H1 (cell line): Measurements from ENCODE around the gene CYP1B1. TPM values are rescaled to one million over a fixed set of nuclear protein-coding genes. Genes with fewer than 3 reads are reported as not detected.

Experiments
- CTCF ChIA-PET: fragments of 300-600 bp; sonication (Branson Sonifier 250); formaldehyde crosslinking; loops from one replicate; lab custom pipeline; 2021; ENCODE audit not compliant: partially characterized antibody; lab: Charles Lee
- POLR2A ChIA-PET: fragments of 300-600 bp; sonication (Branson Sonifier 250); formaldehyde crosslinking; loops from one replicate; lab custom pipeline; 2021; ENCODE audit warnings: inconsistent platforms; ENCODE audit not compliant: partially characterized antibody; lab: Charles Lee
- DNase-seq, 2 experiments: peaks; one replicate each; pipeline versions ENCODE4 v3.0.0 to v3.0.0-alpha.2; 2010 to 2022; ENCODE audit warnings: low spot score in 2 of 2, low read depth in 1 of 2, mixed read lengths in 1 of 2
- FAIRE-seq: peaks from 2 replicates; lab custom pipeline; 2011; peaks lifted over from hg19 to GRCh38; lab: Jason Lieb, UNC
- H2AFZ ChIP-seq: 2 replicates; pipeline ENCODE4 v1.8.1; 2012; ENCODE audit warnings: low read length, inconsistent platforms
- H2AK5ac ChIP-seq: 2 replicates; pipeline ENCODE4 v1.6.1; 2013; ENCODE audit warnings: low read depth, low read length
- H2BK120ac ChIP-seq: replicated peaks from 2 replicates; pipeline ENCODE3; 2013; ENCODE audit warnings: low read depth, low read length, inconsistent platforms
- H2BK12ac ChIP-seq: 2 replicates; pipeline ENCODE4 v1.6.1; 2013; ENCODE audit warnings: low read depth, low read length
- H2BK15ac ChIP-seq: 2 replicates; pipeline ENCODE4 v1.6.1; 2013; ENCODE audit warnings: low read length
- H2BK20ac ChIP-seq: 2 replicates; pipeline ENCODE4 v1.6.1; 2013; ENCODE audit warnings: low read length
- H2BK5ac ChIP-seq: 2 replicates; pipeline ENCODE4 v1.6.1; 2013; ENCODE audit warnings: low read depth, low read length
- H3K14ac ChIP-seq: 2 replicates; pipeline ENCODE4 v1.6.1; 2013; ENCODE audit warnings: inconsistent platforms; ENCODE audit not compliant: insufficient read length
- H3K18ac ChIP-seq: 2 replicates; pipeline ENCODE4 v1.6.1; 2013; ENCODE audit warnings: low read length; ENCODE audit errors: extremely low read depth
- H3K23ac ChIP-seq: 2 replicates; pipeline ENCODE4 v1.6.1; 2013; ENCODE audit warnings: inconsistent platforms; ENCODE audit not compliant: insufficient read length
- H3K23me2 ChIP-seq: 2 replicates; pipeline ENCODE4 v1.6.1; 2013; ENCODE audit warnings: low read depth, low read length
- H3K27ac ChIP-seq: 2 replicates; pipeline ENCODE4 v1.6.1; 2011; ENCODE audit warnings: low read depth, low read length, inconsistent platforms
- H3K27me3 ChIP-seq, 4 experiments: replicated peaks in 1 of 4; 1 replicate in 1 of 4; 2 replicates in 3 of 4; pipeline versions ENCODE4 v1.6.1 to v1.8.1; 2011 to 2013; ENCODE audit warnings: low read length in 3 of 4, mild to moderate bottlenecking in 3 of 4, inconsistent platforms in 2 of 4, mixed read lengths in 2 of 4, moderate library complexity in 1 of 4; ENCODE audit not compliant: control insufficient read depth in 3 of 4, insufficient read depth in 3 of 4; ENCODE audit errors: extremely low read depth in 1 of 4
- H3K36me3 ChIP-seq, 4 experiments: 2 replicates each; pipeline versions ENCODE4 v1.6.1 to v1.8.1; 2011 to 2013; ENCODE audit warnings: mild to moderate bottlenecking in 4 of 4, low read length in 3 of 4, moderate library complexity in 2 of 4, control low read depth in 1 of 4, inconsistent platforms in 1 of 4; ENCODE audit not compliant: insufficient read depth in 4 of 4, control insufficient read depth in 2 of 4
- H3K4ac ChIP-seq: replicated peaks from 2 replicates; pipeline ENCODE3; 2013; ENCODE audit warnings: low read length, low read depth, mixed read lengths, inconsistent platforms; ENCODE audit not compliant: insufficient read length
- H3K4me1 ChIP-seq, 4 experiments: replicated peaks in 1 of 4; 1 replicate in 1 of 4; 2 replicates in 3 of 4; pipeline versions ENCODE4 v1.6.1 to v1.8.1; 2011 to 2013; ENCODE audit warnings: low read length in 3 of 4, inconsistent platforms in 2 of 4, mixed read lengths in 1 of 4; ENCODE audit not compliant: insufficient read depth in 4 of 4, control insufficient read depth in 3 of 4
- H3K4me2 ChIP-seq, 2 experiments: 2 replicates each; pipeline versions ENCODE4 v1.6.1 to v1.8.1; 2011 to 2013; ENCODE audit warnings: low read depth in 2 of 2, low read length in 2 of 2, control low read depth in 1 of 2, inconsistent platforms in 1 of 2, mild to moderate bottlenecking in 1 of 2; ENCODE audit not compliant: insufficient read depth in 1 of 2
- H3K4me3 ChIP-seq, 4 experiments: fragments of 200-600, 300-600 bp in 1 of 4; sonication (generic), shearing (Covaris generic), sonication (Bioruptor Twin) in 1 of 4; 2 replicates each; pipeline versions ENCODE4 v1.5.1 to v1.8.1; 2011 to 2016; ENCODE audit warnings: low read length in 4 of 4, low read depth in 3 of 4, control low read depth in 2 of 4, inconsistent platforms in 2 of 4, mild to moderate bottlenecking in 2 of 4, mixed read lengths in 1 of 4, moderate library complexity in 1 of 4; ENCODE audit not compliant: insufficient read depth in 2 of 4; ENCODE audit errors: extremely low read depth in 1 of 4
- H3K56ac ChIP-seq: replicated peaks from 2 replicates; pipeline ENCODE3; 2013; ENCODE audit warnings: low read depth, mild to moderate bottlenecking, mixed read lengths, low read length, inconsistent platforms; ENCODE audit not compliant: insufficient read length
- H3K79me1 ChIP-seq: 2 replicates; pipeline ENCODE4 v1.6.1; 2013; ENCODE audit warnings: low read depth, low read length, control low read depth
- H3K79me2 ChIP-seq, 2 experiments: 2 replicates each; pipeline versions ENCODE4 v1.6.1 to v1.8.1; 2012 to 2013; ENCODE audit warnings: low read length in 2 of 2, mild to moderate bottlenecking in 2 of 2, inconsistent platforms in 1 of 2; ENCODE audit not compliant: insufficient read depth in 2 of 2, control insufficient read depth in 1 of 2
- H3K9ac ChIP-seq, 4 experiments: replicated peaks in 1 of 4; 1 replicate in 1 of 4; 2 replicates in 3 of 4; pipeline versions ENCODE4 v1.6.1 to v1.8.1; 2011 to 2013; ENCODE audit warnings: low read depth in 3 of 4, low read length in 3 of 4, control low read depth in 2 of 4, mild to moderate bottlenecking in 2 of 4, moderate library complexity in 2 of 4, inconsistent platforms in 1 of 4; ENCODE audit errors: extremely low read depth in 1 of 4
- H3K9me3 ChIP-seq, 2 experiments: 2 replicates each; pipeline versions ENCODE4 v1.6.1 to v1.8.1; 2012 to 2013; ENCODE audit warnings: mild to moderate bottlenecking in 2 of 2, moderate library complexity in 2 of 2, control low read depth in 1 of 2, inconsistent platforms in 1 of 2, low read depth in 1 of 2, low read length in 1 of 2, mixed read lengths in 1 of 2; ENCODE audit not compliant: insufficient read depth in 2 of 2
- H4K20me1 ChIP-seq, 2 experiments: replicated peaks in 1 of 2; 2 replicates each; pipeline versions ENCODE3 to v1.8.1; 2011 to 2013; ENCODE audit warnings: inconsistent platforms in 2 of 2, low read length in 2 of 2, mild to moderate bottlenecking in 1 of 2; ENCODE audit not compliant: insufficient read depth in 2 of 2, control insufficient read depth in 1 of 2
- H4K5ac ChIP-seq: 2 replicates; pipeline ENCODE4 v1.6.1; 2013; ENCODE audit warnings: low read length, low read depth, mixed read lengths, inconsistent platforms; ENCODE audit not compliant: insufficient read length
- H4K8ac ChIP-seq: 2 replicates; pipeline ENCODE4 v1.8.0; 2013; ENCODE audit warnings: mild to moderate bottlenecking, moderate library complexity, low read length, inconsistent platforms; ENCODE audit not compliant: insufficient read depth; ENCODE audit errors: extremely low read depth
- H4K91ac ChIP-seq: replicated peaks from 2 replicates; pipeline ENCODE3; 2013; ENCODE audit warnings: low read length, mixed read lengths, inconsistent platforms; ENCODE audit not compliant: insufficient read length
- CBX8 ChIP-seq: fragments of 300-800, 300-1000 bp; sonication (generic); IDR thresholded peaks from 2 replicates; pipeline ENCODE4 v1.7.1; 2016; ENCODE audit warnings: low read depth, low read length, borderline replicate concordance
- CREB1 ChIP-seq: IDR thresholded peaks from 2 replicates; pipeline ENCODE4 v1.6.1; 2012; ENCODE audit warnings: inconsistent platforms
- HDAC2 ChIP-seq, 2 experiments: fragments of 300-600 bp in 1 of 2; sonication (generic) in 1 of 2; IDR thresholded peaks; 2 replicates each; pipeline ENCODE4 v1.6.1; 2011 to 2012; ENCODE audit warnings: low read depth in 2 of 2, low read length in 2 of 2, mild to moderate bottlenecking in 2 of 2, moderate library complexity in 2 of 2, borderline replicate concordance in 1 of 2, inconsistent platforms in 1 of 2
- JUN ChIP-seq: IDR thresholded peaks from 2 replicates; pipeline ENCODE4 v1.6.1; 2011; ENCODE audit warnings: low read depth, mild to moderate bottlenecking, improper control_type of control experiment, low read length
- MAFK ChIP-seq: IDR thresholded peaks from 2 replicates; pipeline ENCODE4 v1.6.1; 2012; ENCODE audit warnings: low read depth, mild to moderate bottlenecking, improper control_type of control experiment, low read length
- NRF1 ChIP-seq: IDR thresholded peaks from 2 replicates; pipeline ENCODE4 v1.6.1; 2011; ENCODE audit warnings: mild to moderate bottlenecking, low read depth, low read length, improper control_type of control experiment
- PHF8 ChIP-seq: fragments of 200-600 bp; sonication (generic); conservative IDR thresholded peaks from 2 replicates; pipeline ENCODE4 v1.7.1; 2012; ENCODE audit warnings: low read depth, mild to moderate bottlenecking, inconsistent platforms, low read length, moderate library complexity
- POLR2AphosphoS5 ChIP-seq: IDR thresholded peaks from 2 replicates; pipeline ENCODE4 v1.6.1; 2011; ENCODE audit warnings: low read depth, low read length
- RNF2 ChIP-seq: fragments of 200-900, 300-1000 bp; sonication (generic); IDR thresholded peaks from 2 replicates; pipeline ENCODE4 v1.7.1; 2016; ENCODE audit warnings: borderline replicate concordance, low read depth, mild to moderate bottlenecking, antibody characterized with exemption, low read length; ENCODE audit not compliant: poor library complexity, severe bottlenecking; ENCODE audit errors: missing control alignments
- SP2 ChIP-seq: IDR thresholded peaks from 2 replicates; pipeline ENCODE4 v1.6.1; 2012; ENCODE audit warnings: mild to moderate bottlenecking, low read length, inconsistent platforms
- YY1 ChIP-seq: IDR thresholded peaks from 2 replicates; pipeline ENCODE4 v1.6.1; 2011; ENCODE audit warnings: low read depth, mild to moderate bottlenecking, low read length
- WGBS, 2 experiments: shearing (Covaris generic) in 1 of 2; methylation state at CpG; one replicate each; pipeline versions ENCODE4 v1.1.6 to v1.1.7; 2013 to 2015; ENCODE audit warnings: low lambda C conversion rate in 2 of 2, mixed read lengths in 2 of 2, inconsistent platforms in 1 of 2, low coverage in 1 of 2, missing lambda C conversion rate in 1 of 2; ENCODE audit not compliant: insufficient replicate concordance in 2 of 2, insufficient coverage in 1 of 2, insufficient read length in 1 of 2; ENCODE audit errors: extremely low coverage in 1 of 2, missing lambda C conversion rate in 1 of 2; 5-methylcytosine and 5-hydroxymethylcytosine counted together
- polyA plus RNA-seq, 7 experiments: library from polyadenylated mRNA; depleted of rRNA in 3 of 7; stranded (reverse) in 5 of 7; unstranded in 2 of 7; fragments of >200 nt in 5 of 7; fragments of 200-250 nt in 2 of 7; gene quantifications; 1 replicate in 5 of 7; 2 replicates in 1 of 7; 4 replicates in 1 of 7; pipeline versions ENCODE4 v1.2.1 to v1.2.3, GENCODE V29; 2011 to 2013; ENCODE audit warnings: missing spikeins in 2 of 7, mixed read lengths in 2 of 7
- total RNA-seq: library from RNA; stranded (reverse); fragmentation: NEBNext Ultra II Directional; extraction: Animal tissue kit (Norgen Biotek cat#: 25700); gene quantifications from 2 replicates; pipeline ENCODE4 v1.2.1, GENCODE V29; 2021
- TF ChIP-seq, protein P1 (sequence below): IDR thresholded peaks from 2 replicates; pipeline ENCODE4 v1.6.1; 2012; ENCODE audit warnings: inconsistent platforms

The CYP1B1 gene
- total and polyA plus RNA-seq, 2 of the 8 experiments (the other 6 are each of a cell fraction or from before 2014, with no cell fraction given) = 1.3 to 5.7 TPM

DNA sequence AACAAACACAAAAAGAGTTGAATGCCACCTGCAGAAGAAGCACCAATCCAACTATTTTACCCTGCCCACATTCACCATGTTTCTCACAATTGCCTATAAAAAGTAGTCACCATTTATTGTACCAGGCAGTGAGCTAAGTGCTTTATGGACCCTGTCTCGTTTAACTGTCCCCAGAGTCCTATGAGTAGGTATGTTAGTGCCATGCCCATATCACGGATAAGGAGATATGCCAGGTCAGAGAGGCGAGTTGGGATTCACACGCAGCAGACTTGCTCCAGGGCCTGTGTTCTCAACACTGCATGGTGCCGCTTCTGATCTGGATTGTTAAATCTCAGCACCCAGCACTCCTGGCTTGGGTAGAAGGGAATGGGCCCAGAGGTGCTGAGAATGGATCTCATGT, 49.1 kb upstream of the CYP1B1 start:
- H3K4me2 ChIP-seq = no peak overlapping the region
- no peak overlapping the region for H3K4me3 ChIP-seq
- peaks cover 0 to 2% (median 0%) of the 10 kb centered on the region in 4 experiments; a peak in 1 of 7 replicates for H3K27me3 ChIP-seq
- no peak overlapping the region for H2BK12ac ChIP-seq
- no peak overlapping the region for H3K27ac ChIP-seq
- H3K56ac ChIP-seq = no peak overlapping the region
- H3K18ac ChIP-seq = no peak overlapping the region
- no peak overlapping the region for H4K91ac ChIP-seq
- H3K36me3 ChIP-seq = peaks cover 0 to 4% (median 0%) of the 10 kb centered on the region in 4 experiments; a peak in 1 of 8 replicates
- H2AK5ac ChIP-seq = no peak overlapping the region
- no peak overlapping the region for H3K23ac ChIP-seq
- ChIA-PET CTCF (interaction anchor here (0.6 to 1.3 kb wide), 2 partner anchors 11 to 587 kb away, joined by 3 to 4 read pairs; no protein-coding TSS in a partner anchor), POLR2A (no interaction called here)
- no peak overlapping the region for H3K14ac ChIP-seq
- H3K4me1 ChIP-seq = no peaks in the 10 kb centered on the region
- no peak overlapping the region for H4K8ac ChIP-seq
- H2BK20ac ChIP-seq = no peak overlapping the region
- H4K20me1 ChIP-seq = no peaks in the 10 kb centered on the region
- no peak for FAIRE-seq
- H4K5ac ChIP-seq = no peak overlapping the region
- H3K9ac ChIP-seq = no peak overlapping the region
- no peak overlapping the region for H2AFZ ChIP-seq
- no peaks in the 10 kb centered on the region for H3K79me1 ChIP-seq
- WGBS, 2 experiments = 89% methylated on average over 5 of the region's 5 CpGs; no CpG with 5 or more reads in 1 of the 2 experiments
- H2BK120ac ChIP-seq = no peak overlapping the region
- H2BK15ac ChIP-seq = no peak overlapping the region
- no peaks in the 10 kb centered on the region for H3K23me2 ChIP-seq
- no peak for TF ChIP-seq SP2
- no peak for TF ChIP-seq CREB1
- TF ChIP-seq PHF8 = no peak
- TF ChIP-seq HDAC2 (IDR thresholded peaks at IDR 0.05; ENCODE audit: borderline replicate concordance in 1 of 2, low read depth in 2 of 2, low read length in 2 of 2) = no peak
- no peak for TF ChIP-seq POLR2AphosphoS5
- TF ChIP-seq NRF1 = no peak
- TF ChIP-seq CBX8 = no peak
- TF ChIP-seq, protein P1, sequence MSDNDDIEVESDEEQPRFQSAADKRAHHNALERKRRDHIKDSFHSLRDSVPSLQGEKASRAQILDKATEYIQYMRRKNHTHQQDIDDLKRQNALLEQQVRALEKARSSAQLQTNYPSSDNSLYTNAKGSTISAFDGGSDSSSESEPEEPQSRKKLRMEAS = no peak
- TF ChIP-seq RNF2 = no peak
- no peak for TF ChIP-seq YY1
- no peak for TF ChIP-seq MAFK
- TF ChIP-seq JUN = no peak
- no peak overlapping the region for H2BK5ac ChIP-seq
- no peaks in the 10 kb centered on the region for H3K79me2 ChIP-seq
- no peak for DNase-seq
- H3K9me3 ChIP-seq = peaks cover 22% of the 10 kb centered on the region in 2 experiments
- no peak overlapping the region for H3K4ac ChIP-seq
